Tibial nerve (tissue), 3 donors: ENCODE data around the gene VIPR2.

Source experiments
- POLR2A ChIP-seq, 2 donors: fragments of 450-650 bp; IDR thresholded peaks; one replicate each; pipeline ENCODE4 v1.6.1; 2017; ENCODE audit warnings: antibody characterized with exemption in 2 of 2, mild to moderate bottlenecking in 2 of 2, moderate library complexity in 2 of 2
- TF ChIP-seq, protein P1 (sequence below), 5 experiments: fragments of 200-600 bp in 3 of 5; fragments of 450-650 bp in 2 of 5; sonication (generic) in 3 of 5; IDR thresholded peaks; one replicate each; pipeline ENCODE4 v1.5.1; 2016 to 2019; ENCODE audit warnings: antibody characterized with exemption in 5 of 5, mild to moderate bottlenecking in 3 of 5, moderate library complexity in 2 of 5

DNA sequence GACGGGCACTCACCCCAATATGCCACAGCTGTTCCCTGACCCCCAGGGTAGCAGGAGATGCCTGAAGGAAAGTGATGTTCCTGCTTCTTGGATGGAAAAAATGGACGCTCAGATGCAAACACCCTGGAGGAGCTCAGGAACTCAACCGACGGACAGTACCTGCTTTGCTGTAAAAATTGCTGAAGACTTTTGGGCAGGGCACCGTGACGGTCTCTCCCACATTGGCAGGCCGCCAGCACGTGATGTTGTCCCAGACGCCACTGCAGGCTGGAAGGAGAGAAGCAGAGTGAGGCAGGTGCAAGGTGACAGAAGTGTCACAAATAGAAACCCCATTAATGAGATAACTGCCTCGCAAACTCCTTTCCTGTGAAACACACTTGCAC is 35.0 kb downstream of the VIPR2 start:
- TF ChIP-seq, protein P1, sequence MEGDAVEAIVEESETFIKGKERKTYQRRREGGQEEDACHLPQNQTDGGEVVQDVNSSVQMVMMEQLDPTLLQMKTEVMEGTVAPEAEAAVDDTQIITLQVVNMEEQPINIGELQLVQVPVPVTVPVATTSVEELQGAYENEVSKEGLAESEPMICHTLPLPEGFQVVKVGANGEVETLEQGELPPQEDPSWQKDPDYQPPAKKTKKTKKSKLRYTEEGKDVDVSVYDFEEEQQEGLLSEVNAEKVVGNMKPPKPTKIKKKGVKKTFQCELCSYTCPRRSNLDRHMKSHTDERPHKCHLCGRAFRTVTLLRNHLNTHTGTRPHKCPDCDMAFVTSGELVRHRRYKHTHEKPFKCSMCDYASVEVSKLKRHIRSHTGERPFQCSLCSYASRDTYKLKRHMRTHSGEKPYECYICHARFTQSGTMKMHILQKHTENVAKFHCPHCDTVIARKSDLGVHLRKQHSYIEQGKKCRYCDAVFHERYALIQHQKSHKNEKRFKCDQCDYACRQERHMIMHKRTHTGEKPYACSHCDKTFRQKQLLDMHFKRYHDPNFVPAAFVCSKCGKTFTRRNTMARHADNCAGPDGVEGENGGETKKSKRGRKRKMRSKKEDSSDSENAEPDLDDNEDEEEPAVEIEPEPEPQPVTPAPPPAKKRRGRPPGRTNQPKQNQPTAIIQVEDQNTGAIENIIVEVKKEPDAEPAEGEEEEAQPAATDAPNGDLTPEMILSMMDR (IDR thresholded peaks at IDR 0.05) = no peak
- TF ChIP-seq POLR2A (IDR thresholded peaks at IDR 0.05) = no peak
